ENCODE measurements around the gene IFNAR1.

The IFNAR1 gene

DNA sequence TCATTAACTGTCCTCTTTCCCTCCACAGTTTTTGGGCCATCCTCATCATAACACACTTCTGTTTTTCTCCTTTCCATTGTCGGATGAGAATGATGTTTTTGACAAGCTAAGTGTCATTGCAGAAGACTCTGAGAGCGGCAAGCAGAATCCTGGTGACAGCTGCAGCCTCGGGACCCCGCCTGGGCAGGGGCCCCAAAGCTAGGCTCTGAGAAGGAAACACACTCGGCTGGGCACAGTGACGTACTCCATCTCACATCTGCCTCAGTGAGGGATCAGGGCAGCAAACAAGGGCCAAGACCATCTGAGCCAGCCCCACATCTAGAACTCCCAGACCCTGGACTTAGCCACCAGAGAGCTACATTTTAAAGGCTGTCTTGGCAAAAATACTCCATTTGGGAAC is 28.6 kb upstream of the IFNAR1 start:
- Mint-ChIP-seq H3K27ac (no peak overlapping the region), H3K4me1 (ENCODE audit: low read depth) (peaks cover 50% of the 10 kb centered on the region), H3K36me3 (ENCODE audit: low read depth) (peaks cover 60% of the 10 kb centered on the region), H3K4me3 (no peak overlapping the region), H3K27me3 (no peaks in the 10 kb centered on the region), H3K9me3 (no peaks in the 10 kb centered on the region)
- intact Hi-C loops (cut with micrococcal nuclease): no loop called here

DNA sequence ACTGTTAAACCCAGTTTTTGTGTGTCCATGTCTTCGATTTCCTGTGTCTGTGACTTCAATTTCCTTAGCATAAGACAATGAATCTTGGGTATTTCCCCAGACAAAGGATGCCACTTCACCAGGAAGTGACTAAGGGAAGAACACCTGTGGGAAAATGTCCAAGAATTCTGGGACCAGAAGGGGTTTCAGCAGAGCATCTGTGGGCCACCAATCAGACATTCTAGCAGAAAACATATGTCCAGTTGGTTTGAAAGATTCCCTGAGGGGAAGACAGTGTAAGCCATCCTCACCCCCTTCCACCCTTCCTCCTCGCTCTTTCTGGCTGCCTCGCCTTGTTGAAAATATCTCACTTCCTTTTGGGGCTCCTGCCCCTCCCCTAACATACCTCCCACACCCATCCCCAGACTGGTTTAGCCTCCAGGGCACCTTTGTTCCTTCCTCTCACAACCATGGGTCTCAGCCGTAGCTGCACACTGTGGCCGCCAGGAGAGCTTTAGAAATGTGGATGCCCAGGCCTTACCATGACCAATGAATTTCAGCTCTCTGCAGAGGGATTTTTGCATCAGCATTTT is 25.5 kb upstream of the IFNAR1 start:
- no peaks in the 10 kb centered on the region for H3K9me3 Mint-ChIP-seq
- peaks cover 29% of the 10 kb centered on the region for H3K36me3 Mint-ChIP-seq (ENCODE audit: low read depth)
- H3K4me1 Mint-ChIP-seq (ENCODE audit: low read depth): peaks cover 81% of the 10 kb centered on the region
- intact Hi-C loops (cut with micrococcal nuclease): no loop called here
- H3K27me3 Mint-ChIP-seq: no peaks in the 10 kb centered on the region
- peak overlapping the region; percentile 96 for H3K27ac Mint-ChIP-seq
- H3K4me3 Mint-ChIP-seq: peak overlapping the region; percentile 21

DNA sequence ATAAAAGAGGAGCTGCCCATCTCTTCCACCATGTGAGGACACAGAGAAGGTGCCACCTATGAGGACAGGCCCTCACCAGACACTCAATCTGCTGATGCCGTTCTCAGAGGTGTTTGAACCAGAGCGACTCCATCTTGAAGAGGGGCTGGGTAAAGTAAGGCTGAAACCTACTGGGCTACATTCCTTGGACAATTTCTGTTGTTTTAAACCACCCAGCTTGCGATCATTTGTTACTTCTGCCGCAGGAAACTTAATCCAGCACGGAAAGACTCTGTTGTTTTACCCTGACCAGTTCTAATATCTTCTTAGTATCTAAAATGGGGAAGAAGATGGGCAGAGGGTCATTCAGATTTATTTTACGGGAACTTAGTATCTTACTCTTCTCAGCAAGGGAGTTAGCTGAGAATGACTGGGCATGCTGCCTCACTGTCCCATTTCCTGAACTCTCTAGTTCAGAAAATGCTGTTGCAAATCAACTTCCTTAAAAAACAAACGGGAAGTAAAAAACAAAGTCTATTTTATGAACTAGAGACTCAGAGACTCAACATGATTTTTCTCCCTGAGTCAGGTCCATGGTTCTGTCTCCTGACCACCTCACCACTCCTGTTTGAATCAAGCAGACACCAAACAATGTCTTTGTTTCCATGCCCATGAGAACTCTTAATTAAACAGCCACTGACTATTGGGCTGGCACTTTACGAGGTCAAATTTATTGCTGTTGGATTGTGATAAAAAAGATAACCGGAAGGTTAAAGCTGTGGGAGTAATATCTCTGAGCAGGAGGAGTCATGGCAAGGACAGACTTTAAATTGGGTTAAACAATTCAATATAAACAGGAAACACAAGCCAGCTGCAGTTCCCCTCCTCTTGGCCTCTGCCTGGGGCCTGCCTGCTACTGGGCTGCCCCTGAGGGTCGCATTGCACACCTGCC is 23.8 kb upstream of the IFNAR1 start:
- peaks cover 19% of the 10 kb centered on the region for H3K36me3 Mint-ChIP-seq (ENCODE audit: low read depth)
- peaks cover 91% of the 10 kb centered on the region for H3K4me1 Mint-ChIP-seq (ENCODE audit: low read depth)
- H3K27me3 Mint-ChIP-seq: no peaks in the 10 kb centered on the region
- H3K4me3 Mint-ChIP-seq: peak overlapping the region; percentile 59
- intact Hi-C loops (cut with micrococcal nuclease): loop anchor here (1.0 kb wide), 2 partner anchors 23 to 102 kb away; partner anchors contain the start of gene IFNAR1
- no peaks in the 10 kb centered on the region for H3K9me3 Mint-ChIP-seq
- peak overlapping the region; percentile 96 for H3K27ac Mint-ChIP-seq

DNA sequence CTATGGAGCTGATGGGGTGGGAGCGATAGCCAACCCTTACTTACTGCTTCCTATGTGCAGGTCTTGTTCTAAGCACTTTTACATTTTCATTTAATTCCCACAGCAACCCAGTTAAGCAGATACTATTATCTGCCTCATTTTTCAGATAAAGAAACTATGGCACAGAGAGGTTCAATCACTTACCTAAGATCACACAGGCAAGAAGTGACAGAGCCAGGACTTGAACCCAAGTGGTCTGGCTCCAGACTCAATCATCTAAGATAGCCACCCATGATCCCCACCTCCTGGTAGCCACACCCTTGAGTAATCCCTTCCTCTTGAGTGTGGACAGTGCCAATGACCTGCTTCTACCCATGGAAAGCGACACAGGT is 23.2 kb upstream of the IFNAR1 start:
- no peaks in the 10 kb centered on the region for H3K9me3 Mint-ChIP-seq
- peak overlapping the region; percentile 59 for H3K4me3 Mint-ChIP-seq
- intact Hi-C loops (cut with micrococcal nuclease): loop anchor here (1.0 kb wide), 2 partner anchors 23 to 102 kb away; partner anchors contain the start of gene IFNAR1
- H3K27me3 Mint-ChIP-seq: no peaks in the 10 kb centered on the region
- H3K27ac Mint-ChIP-seq: peak overlapping the region; percentile 96
- peaks cover 13% of the 10 kb centered on the region for H3K36me3 Mint-ChIP-seq (ENCODE audit: low read depth)
- H3K4me1 Mint-ChIP-seq (ENCODE audit: low read depth): peaks cover 91% of the 10 kb centered on the region

DNA sequence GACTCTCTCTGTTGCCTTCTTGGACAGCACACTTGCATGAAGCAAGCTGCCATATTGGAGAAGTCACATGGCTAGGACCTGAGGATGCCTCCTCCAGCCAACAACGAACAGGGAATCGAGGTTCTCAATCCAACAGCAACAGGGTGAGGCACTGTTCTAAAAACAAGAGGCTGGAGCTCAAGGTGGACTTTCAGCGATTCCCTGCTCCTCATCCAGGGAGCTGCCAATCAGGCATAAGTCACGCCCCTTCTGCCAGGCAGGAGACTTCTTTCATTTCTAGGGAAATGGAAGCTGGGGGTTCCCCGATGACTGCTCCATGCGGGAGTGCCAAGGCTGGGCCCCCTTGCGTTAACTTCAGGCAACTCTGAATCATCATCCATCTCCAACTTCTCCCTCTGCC is 22.7 kb upstream of the IFNAR1 start:
- intact Hi-C loops (cut with micrococcal nuclease): no loop called here
- Mint-ChIP-seq H3K27ac (peak overlapping the region; percentile 96), H3K4me1 (ENCODE audit: low read depth) (peaks cover 91% of the 10 kb centered on the region)

DNA sequence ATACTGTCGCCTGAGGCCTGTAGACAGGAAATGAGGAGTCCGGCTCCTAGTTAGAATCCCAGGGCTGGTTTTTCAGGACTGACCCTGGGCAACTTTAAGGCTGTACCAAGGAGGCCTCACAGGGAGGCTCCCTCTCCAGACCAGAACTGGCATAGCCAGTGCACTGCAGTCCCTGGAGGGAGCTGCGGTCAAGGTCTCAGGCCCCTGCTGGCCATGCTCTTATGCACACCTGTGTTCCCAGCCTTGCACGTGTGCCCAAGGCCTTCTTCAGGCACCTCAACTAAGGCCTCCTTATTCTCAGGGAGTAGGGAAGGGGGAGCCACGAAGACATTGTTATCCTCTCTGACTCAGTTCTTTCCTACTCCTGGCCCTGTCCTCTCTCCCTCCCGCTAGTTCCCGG is 22.0 kb upstream of the IFNAR1 start:
- no peaks in the 10 kb centered on the region for H3K9me3 Mint-ChIP-seq
- no peak overlapping the region for H3K4me3 Mint-ChIP-seq
- H3K4me1 Mint-ChIP-seq (ENCODE audit: low read depth): peaks cover 91% of the 10 kb centered on the region
- H3K27me3 Mint-ChIP-seq: no peaks in the 10 kb centered on the region
- peaks cover 1% of the 10 kb centered on the region for H3K36me3 Mint-ChIP-seq (ENCODE audit: low read depth)
- intact Hi-C loops (cut with micrococcal nuclease): no loop called here
- peak overlapping the region; percentile 96 for H3K27ac Mint-ChIP-seq

More for the DNA sequence above, 22.7 kb upstream of the IFNAR1 start:
- H3K4me3 Mint-ChIP-seq: peak overlapping the region; percentile 2
- H3K9me3 Mint-ChIP-seq: no peaks in the 10 kb centered on the region
- H3K27me3 Mint-ChIP-seq: no peaks in the 10 kb centered on the region
- H3K36me3 Mint-ChIP-seq (ENCODE audit: low read depth): peaks cover 8% of the 10 kb centered on the region

DNA sequence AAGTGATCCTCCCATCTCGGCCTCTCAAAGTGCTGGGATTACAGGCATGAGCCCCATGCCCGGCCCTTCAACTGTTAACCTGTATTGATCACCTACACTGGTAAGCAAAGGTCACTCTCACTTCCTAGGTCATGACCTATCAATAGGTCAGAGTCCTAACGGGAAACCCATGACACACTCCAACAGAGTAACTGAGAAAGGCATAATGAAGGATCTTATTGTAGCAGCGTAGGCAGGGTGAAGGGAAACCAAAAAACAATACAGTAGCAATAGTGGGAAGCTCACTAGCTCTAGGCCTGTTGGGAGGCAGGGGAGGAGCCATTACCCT is 19.5 kb upstream of the IFNAR1 start:
- peak overlapping the region; percentile 96 for H3K27ac Mint-ChIP-seq
- no peak overlapping the region for H3K4me3 Mint-ChIP-seq
- H3K36me3 Mint-ChIP-seq (ENCODE audit: low read depth): no peaks in the 10 kb centered on the region
- peaks cover 81% of the 10 kb centered on the region for H3K4me1 Mint-ChIP-seq (ENCODE audit: low read depth)
- H3K27me3 Mint-ChIP-seq: no peaks in the 10 kb centered on the region
- no peaks in the 10 kb centered on the region for H3K9me3 Mint-ChIP-seq
- intact Hi-C loops (cut with micrococcal nuclease): no loop called here

DNA sequence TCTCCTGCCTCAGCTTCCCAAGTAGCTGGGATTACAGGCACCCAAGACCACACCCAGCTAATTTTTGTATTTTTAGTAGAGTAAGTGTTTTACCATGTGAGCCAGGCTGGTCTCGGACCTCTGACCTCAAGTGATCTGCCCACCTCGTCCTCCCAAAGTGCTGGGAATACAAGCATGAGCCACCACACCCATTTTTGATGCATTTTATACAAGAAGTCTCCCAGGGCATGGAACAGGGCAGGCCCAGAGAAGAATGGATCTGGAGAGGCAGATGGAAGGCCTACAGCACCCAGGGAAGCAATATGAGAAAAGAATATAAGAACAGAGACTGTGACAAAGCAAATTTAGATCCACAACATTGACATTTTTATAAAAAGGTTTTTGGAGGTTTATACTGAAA is 18.8 kb upstream of the IFNAR1 start:
- Mint-ChIP-seq H3K27ac (no peak overlapping the region), H3K9me3 (no peaks in the 10 kb centered on the region), H3K4me1 (ENCODE audit: low read depth) (peaks cover 74% of the 10 kb centered on the region), H3K4me3 (no peak overlapping the region), H3K27me3 (no peaks in the 10 kb centered on the region), H3K36me3 (ENCODE audit: low read depth) (no peaks in the 10 kb centered on the region)
- intact Hi-C loops (cut with micrococcal nuclease): no loop called here

DNA sequence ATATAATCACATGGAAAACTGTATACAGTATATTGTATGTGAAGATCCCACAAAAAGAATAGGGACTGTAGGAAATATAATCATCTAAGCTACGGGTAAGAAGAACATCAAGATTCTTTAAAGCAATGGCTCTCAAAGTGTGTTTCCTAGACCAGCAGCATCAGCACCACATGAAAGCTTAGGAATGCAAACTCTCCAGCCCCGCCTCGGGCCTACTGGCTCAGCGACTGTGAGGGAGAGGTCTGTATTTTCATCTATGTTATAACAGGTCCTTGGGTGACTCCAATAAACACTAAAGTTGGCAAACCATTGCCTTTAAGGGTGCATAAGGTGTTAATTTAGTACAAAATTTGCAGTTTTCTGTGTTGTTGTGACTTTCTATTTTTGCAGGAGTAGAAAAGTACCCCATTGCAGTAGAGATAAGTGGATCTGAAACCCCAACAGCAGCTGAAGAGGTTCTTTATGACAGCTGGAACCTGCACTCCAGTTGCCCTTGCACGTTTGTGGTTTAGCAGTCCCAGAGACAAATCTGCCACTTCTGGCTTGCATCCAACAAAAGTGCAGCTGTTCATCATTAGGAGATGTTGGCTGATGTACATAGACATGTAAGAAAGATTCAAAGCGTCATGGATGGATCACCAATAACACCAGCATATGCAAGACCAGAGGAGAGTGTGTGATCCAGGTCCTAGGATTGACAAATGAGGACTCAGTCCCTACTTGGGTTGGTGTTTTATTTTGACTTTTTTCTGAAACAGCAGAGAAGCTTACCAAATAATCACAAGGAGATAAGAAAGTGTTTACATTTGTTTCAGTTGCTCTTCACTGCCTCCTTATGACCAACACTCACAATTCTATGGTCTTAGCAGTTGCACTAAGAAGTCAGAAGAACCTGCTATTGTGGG is 15.9 kb upstream of the IFNAR1 start:
- H3K4me3 Mint-ChIP-seq: no peak overlapping the region
- intact Hi-C loops (cut with micrococcal nuclease): no loop called here
- H3K27me3 Mint-ChIP-seq: no peaks in the 10 kb centered on the region
- H3K27ac Mint-ChIP-seq: peak overlapping the region; percentile 65
- H3K4me1 Mint-ChIP-seq (ENCODE audit: low read depth): peaks cover 68% of the 10 kb centered on the region
- no peaks in the 10 kb centered on the region for H3K9me3 Mint-ChIP-seq
- no peaks in the 10 kb centered on the region for H3K36me3 Mint-ChIP-seq (ENCODE audit: low read depth)

DNA sequence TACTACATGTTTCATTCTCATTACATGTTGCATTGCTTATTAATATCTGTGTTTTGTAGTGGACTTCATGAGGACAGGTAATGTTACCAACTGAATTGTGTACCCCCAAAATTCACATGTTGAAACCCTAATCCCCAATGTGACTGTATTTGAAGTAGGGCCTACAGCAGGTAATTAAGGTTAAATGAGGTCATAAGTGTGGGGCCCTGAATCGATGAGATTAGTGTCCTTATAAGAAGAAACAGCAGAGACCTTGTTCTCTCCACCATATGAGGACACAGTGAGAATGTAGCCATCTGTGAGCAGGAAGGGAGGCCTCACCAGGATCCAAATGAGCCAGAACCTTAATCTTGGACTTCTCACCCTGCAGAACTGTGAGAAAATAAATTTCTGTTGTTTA is 15.0 kb upstream of the IFNAR1 start:
- intact Hi-C loops (cut with micrococcal nuclease): no loop called here
- H3K27ac Mint-ChIP-seq: no peak overlapping the region
- H3K4me1 Mint-ChIP-seq (ENCODE audit: low read depth): peaks cover 67% of the 10 kb centered on the region

DNA sequence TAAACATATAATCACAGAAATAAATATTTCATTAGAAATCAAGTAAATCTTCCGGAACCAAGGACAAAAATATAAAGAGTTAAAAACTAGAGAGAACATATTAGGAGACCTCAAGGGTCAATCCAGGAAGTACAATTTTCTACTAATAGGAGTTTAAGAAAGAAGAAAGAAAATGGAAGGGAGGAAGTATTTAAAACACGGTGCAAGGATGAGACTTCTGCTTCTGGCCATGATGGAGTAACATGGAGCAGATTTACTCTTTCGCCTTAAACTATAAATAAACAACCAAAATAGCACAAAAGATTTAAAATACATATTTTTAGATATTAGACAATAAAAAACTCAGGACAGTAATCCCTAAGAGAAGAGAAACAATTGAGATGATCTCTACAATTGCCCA is 12.6 kb upstream of the IFNAR1 start:
- Mint-ChIP-seq H3K4me3 (no peak overlapping the region), H3K27ac (peak overlapping the region; percentile 81), H3K27me3 (no peaks in the 10 kb centered on the region), H3K4me1 (ENCODE audit: low read depth) (peaks cover 66% of the 10 kb centered on the region), H3K9me3 (no peaks in the 10 kb centered on the region), H3K36me3 (ENCODE audit: low read depth) (no peaks in the 10 kb centered on the region)
- intact Hi-C loops (cut with micrococcal nuclease): no loop called here

More for the DNA sequence above, 15.0 kb upstream of the IFNAR1 start:
- H3K9me3 Mint-ChIP-seq: no peaks in the 10 kb centered on the region
- no peak overlapping the region for H3K4me3 Mint-ChIP-seq
- no peaks in the 10 kb centered on the region for H3K36me3 Mint-ChIP-seq (ENCODE audit: low read depth)
- no peaks in the 10 kb centered on the region for H3K27me3 Mint-ChIP-seq

DNA sequence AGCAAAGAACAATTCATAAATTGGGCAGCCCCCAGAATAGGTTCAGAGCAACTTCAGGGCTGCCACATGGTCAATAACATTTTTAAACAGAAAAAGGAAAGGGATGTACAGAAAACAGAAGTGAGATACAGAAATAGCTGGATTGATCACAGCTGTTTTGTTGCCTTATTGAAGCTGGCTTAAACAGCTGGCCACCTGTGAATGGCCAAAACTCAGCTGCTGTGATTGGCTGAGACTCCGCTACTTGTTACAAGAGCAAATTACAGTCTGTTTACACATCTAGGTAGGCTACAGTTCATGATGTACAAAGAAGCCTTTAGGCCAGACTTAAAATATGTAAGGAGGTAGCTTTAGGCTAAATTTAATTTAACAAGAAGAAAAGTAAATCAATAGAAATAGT is 11.6 kb upstream of the IFNAR1 start:
- no peaks in the 10 kb centered on the region for H3K9me3 Mint-ChIP-seq
- no peak overlapping the region for H3K4me3 Mint-ChIP-seq
- H3K27ac Mint-ChIP-seq: no peak overlapping the region
- H3K4me1 Mint-ChIP-seq (ENCODE audit: low read depth): peaks cover 67% of the 10 kb centered on the region
- intact Hi-C loops (cut with micrococcal nuclease): no loop called here
- H3K36me3 Mint-ChIP-seq (ENCODE audit: low read depth): no peaks in the 10 kb centered on the region
- H3K27me3 Mint-ChIP-seq: no peaks in the 10 kb centered on the region

DNA sequence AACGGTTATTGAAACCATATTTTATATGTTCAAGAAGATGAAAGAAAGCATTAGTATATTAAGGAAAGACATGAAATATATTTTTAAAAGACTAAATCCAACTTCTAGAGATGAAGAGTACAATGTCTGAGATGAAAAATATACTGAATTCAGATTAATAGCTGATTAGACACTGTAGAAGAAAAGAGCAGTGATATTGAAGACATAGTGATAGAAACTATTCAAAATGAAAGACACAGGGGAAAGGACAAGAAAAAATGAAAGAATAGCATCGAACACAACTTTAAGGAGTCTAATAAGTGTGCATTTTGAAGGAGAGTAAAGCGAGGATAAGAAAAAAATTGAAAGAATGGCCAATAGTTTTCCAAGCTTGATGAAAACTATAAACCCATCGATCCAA is 11.2 kb upstream of the IFNAR1 start:
- no peaks in the 10 kb centered on the region for H3K9me3 Mint-ChIP-seq
- peaks cover 70% of the 10 kb centered on the region for H3K4me1 Mint-ChIP-seq (ENCODE audit: low read depth)
- H3K36me3 Mint-ChIP-seq (ENCODE audit: low read depth): no peaks in the 10 kb centered on the region
- no peak overlapping the region for H3K4me3 Mint-ChIP-seq
- intact Hi-C loops (cut with micrococcal nuclease): no loop called here
- no peak overlapping the region for H3K27ac Mint-ChIP-seq
- no peaks in the 10 kb centered on the region for H3K27me3 Mint-ChIP-seq

DNA sequence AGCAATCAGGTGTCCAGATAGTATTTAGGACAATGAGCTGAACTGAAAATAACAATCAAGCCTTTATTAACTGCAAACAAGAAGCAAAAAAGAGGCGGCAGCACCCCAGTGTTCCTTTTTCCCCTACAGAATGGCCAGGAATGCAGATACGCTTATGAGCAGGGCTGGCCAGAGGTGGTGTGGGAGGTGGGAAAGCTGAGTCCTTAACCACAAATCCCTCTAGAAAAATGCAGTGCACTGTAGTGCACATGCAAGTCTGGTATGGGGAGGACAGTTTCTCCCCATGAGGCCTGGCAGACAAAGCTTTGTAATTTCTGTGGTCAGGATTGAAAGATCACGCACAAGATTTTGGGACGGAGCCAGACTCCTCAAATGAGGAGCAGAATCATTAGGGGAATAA is 10.7 kb upstream of the IFNAR1 start:
- no peaks in the 10 kb centered on the region for H3K36me3 Mint-ChIP-seq (ENCODE audit: low read depth)
- intact Hi-C loops (cut with micrococcal nuclease): no loop called here
- no peaks in the 10 kb centered on the region for H3K27me3 Mint-ChIP-seq
- peaks cover 65% of the 10 kb centered on the region for H3K4me1 Mint-ChIP-seq (ENCODE audit: low read depth)
- H3K27ac Mint-ChIP-seq: no peak overlapping the region
- no peaks in the 10 kb centered on the region for H3K9me3 Mint-ChIP-seq
- no peak overlapping the region for H3K4me3 Mint-ChIP-seq

Data from dendritic cell treated with granulocyte-macrophage colony-stimulating factor and Interleukin-4, amounts not matched to agents 40 ng/mL and 50 ng/mL, for 4 days (primary cell).